NCI-H1105 treated with DMSO at 0.1 percent for 48 hours (cell line): Measurements from ENCODE around the gene CFAP53.
A peak's percentile ranks its signal among the peaks of the same experiment; 100 is the strongest.
"Not testable (repeated sequence)": the region's sequence is repeated elsewhere in the genome, so short reads cannot be mapped to it uniquely, and the experiment has no call there.

Experiments
- DNase-seq: peaks from one replicate; lab custom pipeline; 2025; lab: John Stamatoyannopoulos, UW

CFAP53 gene, protein sequence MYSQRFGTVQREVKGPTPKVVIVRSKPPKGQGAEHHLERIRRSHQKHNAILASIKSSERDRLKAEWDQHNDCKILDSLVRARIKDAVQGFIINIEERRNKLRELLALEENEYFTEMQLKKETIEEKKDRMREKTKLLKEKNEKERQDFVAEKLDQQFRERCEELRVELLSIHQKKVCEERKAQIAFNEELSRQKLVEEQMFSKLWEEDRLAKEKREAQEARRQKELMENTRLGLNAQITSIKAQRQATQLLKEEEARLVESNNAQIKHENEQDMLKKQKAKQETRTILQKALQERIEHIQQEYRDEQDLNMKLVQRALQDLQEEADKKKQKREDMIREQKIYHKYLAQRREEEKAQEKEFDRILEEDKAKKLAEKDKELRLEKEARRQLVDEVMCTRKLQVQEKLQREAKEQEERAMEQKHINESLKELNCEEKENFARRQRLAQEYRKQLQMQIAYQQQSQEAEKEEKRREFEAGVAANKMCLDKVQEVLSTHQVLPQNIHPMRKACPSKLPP

DNA sequence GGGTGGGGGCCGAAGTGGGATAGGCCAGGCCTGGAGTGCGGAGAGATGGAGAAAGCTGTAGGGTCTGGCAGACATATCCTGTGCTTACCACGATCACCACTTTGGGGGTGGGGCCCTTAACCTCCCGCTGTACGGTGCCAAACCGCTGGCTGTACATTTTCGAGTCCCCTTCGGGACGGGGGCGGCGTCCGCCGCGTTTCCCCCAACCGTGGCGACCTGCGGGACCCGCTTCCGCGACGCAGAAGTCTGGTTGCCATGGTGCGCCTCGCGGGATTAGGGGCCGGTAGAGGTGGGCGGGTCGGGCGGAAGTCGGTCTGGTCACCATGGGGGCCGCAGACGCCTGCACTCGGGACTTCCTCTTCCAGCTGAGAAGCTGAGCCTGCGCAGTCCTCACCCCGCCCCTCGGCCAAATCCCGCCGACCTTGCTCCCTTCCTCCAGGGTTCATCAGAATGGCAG, at the start of gene CFAP53:
Gene CFAP53 (minus strand): TSS at position 248 of the 457 bp plus-strand sequence. CDS start 91 bp downstream, at position 157.
- peak; percentile 91 for DNase-seq

DNA sequence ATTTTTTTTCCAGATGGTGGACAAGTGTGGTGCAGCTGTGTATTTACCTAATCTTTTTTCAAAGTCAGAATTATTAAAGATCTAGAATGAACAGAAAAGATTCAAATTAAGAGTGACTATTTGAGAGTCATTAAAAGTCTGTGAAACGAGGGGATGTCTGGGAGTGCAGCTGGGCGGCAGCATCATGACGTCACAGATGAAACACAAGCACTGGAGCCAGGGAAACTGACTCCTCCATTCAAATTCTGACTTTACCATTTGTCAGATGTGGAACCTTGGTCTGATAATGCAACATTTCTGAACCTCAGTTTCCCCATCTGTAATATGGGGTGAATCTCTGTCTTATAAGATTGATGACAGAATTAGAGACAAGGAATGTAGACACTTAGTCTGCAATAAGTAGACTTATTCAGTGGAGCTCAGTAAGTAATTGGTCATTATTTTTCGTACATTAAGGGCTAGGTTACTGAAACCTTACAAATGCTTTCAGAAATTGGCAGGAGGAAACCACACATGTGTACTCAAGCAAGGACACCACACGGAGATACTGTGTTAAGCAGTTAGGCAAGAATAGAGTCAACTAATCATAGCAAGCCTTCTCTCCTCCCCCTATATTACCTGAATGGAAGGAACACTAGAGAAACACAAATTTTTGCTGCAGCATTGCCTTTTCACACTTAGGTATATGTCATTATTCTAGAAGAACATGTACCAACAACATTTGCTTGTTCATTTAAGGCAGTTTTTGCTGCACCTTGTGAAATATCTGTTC, 49.0 kb upstream of the CFAP53 start:
- DNase-seq, result no peak

DNA sequence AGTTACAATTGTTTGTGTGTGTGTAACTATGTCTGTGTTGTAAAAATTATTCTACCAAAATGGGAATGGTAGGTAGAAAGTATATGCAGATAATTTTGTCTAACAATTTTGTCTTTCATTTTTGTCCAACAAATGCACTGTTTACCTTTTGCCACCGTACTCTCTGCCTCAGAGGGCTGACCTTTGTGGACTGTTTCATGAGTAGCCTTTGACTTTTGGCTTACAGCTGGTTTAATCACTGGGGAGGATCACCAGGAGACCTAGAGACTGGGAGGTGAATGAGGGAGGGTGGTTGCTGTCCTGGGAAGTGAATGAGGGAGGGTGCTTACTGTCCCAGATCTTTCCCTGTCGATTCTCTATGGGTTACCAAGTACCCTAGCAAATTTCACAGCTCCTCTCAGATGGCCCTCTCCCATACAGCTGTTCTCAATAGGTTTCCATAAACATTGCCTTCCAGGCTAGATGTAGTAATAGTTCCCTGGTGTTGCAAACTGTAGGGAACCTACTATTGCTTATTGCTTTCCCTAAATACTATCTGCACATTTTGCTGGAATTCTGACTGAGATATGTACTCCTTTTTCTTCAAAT, 47.7 kb upstream of the CFAP53 start:
- no peak for DNase-seq

DNA sequence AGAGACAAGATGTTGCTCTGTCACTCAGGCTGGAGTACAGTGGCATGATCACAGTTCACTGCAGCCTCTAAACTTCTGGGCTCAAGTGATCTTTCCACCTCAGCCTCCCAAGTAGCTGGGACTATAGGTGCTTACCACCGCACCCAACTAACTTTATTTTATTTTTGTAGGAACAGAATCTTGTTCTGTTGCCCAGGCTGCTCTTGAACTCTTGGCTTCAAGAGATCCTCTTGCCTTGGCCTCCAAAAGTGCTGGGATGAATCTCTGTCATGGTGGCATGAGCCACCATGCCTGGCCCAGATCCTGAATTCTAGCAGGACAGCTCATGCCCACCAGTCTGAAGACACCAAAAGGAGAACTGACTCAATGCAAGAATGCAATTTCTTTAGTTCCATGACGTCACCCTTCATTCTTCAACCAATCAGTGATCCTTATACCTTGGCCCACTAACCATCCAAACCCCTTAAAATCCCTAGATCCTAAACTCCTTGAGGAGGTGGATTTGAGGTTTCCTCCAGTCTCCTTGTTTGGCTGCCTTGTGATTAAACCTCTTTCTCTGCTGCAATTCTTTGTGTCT, 46.8 kb upstream of the CFAP53 start:
- no peak for DNase-seq

DNA sequence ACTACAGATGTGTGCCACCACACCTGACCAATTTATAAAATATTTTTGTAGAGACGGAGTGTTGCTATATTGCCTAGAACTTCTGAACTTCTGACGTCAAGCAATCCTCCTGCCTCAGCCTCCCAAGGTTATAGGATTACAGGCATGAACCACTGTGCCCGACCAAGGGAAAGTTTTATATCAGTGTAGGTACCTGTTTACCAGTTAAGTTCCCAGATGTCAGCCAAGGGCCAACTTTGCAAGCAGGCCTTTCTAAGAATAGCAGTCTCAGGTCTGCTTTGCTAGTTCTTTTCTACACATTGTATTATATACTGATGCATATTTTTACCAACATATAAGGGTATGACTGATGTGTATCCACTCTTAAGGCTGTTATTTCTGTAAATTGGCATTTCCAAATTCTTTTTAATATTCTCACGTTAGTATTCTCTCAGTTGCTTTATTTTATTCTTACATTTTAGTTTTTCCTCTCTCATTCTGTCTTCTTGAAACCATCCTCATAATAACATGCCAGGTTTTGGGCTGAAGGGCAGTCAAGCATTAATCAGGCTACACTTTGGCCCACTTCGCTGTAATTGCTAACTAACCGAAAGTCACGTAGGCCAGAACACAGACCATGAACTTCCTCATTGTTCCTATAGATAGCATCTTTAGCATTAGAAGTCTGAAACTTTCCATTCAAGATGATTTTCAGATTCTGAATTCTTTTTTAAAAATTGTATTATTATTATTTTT, 46.2 kb upstream of the CFAP53 start:
- DNase-seq, result no peak

DNA sequence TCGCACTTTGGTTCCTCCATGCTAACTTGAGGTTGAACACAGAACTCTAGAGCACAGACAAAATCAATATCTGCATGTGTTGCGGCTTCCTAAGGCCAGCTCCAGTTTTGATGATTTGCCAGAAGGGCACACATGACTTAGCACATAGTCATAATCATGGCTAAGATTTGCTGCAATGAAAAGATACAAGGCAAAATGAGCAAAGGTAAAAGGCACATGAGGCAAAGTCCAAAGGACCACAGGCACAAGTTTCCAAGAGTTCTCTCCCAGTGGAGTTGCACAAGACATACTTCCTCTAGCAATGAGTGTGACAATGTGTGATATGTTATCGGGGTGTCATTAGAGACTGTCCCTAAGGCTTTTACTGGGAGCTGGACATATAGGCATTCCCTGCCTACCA, 45.4 kb upstream of the CFAP53 start:
- no peak for DNase-seq

DNA sequence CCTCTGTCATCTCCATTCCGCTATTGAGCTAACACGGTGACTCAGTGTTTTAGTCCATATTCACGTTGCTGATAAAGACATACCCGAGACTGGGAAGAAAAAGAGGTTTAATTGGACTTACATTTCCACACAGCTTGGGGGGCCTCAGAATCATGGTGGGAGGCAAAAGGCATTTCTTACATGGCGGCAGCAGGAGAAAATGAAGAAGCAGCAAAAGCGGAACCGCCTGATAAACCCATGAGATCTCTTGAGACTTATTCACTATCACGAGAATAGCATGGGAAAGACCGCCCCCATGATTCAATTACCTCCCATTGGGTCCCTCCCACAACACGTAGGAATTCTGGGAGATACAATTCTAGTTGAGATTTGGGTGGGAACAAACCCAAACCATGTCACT, 43.8 kb upstream of the CFAP53 start:
- no peak for DNase-seq

DNA sequence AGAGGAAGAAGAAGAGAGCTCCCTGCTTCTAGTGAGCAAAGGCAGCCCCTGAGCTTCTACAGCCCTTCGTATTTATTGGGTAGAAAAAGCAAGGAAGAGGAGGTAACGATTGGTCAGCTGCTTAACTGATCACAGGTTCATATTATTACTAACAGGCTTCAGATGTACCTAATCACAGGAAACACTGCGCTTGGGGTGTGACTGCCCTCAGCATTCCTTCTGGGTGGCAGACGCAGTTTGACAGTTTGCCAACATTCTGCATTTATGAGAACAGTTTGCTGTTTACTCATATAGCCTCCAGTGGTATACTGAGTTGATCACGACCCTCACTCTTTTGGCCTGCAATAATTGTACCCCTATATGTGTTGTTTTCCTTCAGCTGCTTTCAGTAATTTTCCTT, 42.6 kb upstream of the CFAP53 start:
- not testable (repeated sequence) for DNase-seq

DNA sequence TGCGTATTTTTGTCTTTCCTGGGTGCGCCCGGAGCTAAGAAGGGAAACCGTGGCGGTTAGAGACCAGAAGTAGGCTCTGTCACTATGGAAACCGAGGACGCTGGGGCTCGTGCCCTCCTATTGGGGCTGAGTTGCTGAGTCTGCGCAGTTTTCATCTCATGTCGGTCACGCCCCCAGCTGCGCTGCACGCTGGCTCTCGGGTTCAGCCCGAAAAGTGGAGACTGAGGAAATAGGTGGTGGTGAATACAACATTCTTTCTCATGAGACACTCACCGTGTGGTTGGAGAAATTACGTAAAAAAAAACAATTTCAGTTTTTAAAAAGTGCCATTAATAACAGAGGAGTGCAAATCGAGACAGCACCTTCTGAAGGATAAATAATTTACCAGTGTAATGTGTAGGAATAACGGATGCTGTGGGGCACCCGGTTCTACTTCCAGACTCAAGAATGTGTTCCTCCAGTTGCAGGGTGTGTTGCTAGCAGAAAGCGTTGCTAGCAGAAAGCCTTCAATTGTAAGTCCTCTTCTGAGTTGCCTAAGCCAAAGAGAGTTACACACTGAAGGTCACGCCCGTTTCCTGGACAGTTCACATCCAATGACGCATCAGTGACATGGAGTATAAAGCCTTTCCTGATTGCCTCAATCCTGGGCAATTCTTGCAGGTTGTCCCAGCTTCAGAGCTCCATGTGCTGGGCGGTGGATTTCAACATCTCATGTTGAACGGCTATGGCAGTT, 41.6 kb upstream of the CFAP53 start:
- peak; percentile 93 for DNase-seq

DNA sequence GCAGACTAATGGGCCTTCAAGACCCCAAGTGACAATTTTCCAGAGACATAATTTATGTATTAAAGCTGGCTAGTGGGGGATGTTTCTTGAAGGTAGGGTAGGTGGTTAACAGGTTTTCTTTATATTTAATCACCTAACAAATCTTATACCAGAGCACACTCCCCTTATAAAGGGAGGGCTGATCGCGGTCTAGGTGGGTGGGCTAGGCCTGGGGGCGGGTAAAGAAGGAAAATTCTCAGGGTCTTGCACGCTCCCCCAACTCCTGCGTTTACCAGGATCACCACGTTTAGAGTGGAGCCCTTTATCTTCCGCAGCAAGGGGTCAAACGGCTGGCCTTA, 41.1 kb upstream of the CFAP53 start:
- no peak for DNase-seq

DNA sequence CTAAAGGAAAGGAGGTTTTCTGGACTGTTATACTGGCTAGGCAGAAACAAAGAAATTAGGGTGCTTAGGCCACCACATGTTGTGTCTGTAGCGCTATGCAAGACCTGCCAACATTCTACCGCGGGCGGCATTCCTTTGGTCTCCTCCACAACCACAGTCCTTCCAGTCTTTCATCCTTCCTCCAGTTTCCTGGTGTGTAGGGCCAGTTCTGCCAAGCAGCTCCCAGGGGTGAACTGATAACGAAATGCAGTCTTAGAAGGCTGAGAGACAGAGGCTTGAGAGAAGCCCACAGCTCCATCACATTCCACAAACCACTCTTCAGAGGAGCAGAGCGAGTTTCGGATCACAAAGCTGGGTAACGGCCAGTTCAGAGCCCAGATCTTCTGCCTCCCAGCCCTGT, 40.6 kb upstream of the CFAP53 start:
- DNase-seq, result no peak

DNA sequence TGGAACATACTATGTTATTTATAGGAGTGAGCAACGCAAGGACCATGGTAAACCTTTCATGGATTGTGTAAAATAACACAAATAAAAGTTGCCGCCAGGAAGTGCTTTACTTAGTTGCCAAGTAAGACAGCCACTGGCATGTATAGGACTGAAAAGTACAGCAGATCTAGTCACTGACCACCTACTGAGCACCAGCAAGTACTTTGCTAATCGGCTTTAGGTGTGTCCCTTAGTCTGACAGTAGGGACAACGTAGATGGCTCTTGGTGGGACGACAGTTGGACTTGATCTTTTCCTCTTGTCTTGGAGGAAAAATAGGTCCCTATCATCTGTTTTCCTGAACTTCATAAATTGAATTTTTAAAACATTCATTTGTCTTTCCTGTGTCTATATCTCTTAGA, 34.8 kb upstream of the CFAP53 start:
- no peak for DNase-seq

DNA sequence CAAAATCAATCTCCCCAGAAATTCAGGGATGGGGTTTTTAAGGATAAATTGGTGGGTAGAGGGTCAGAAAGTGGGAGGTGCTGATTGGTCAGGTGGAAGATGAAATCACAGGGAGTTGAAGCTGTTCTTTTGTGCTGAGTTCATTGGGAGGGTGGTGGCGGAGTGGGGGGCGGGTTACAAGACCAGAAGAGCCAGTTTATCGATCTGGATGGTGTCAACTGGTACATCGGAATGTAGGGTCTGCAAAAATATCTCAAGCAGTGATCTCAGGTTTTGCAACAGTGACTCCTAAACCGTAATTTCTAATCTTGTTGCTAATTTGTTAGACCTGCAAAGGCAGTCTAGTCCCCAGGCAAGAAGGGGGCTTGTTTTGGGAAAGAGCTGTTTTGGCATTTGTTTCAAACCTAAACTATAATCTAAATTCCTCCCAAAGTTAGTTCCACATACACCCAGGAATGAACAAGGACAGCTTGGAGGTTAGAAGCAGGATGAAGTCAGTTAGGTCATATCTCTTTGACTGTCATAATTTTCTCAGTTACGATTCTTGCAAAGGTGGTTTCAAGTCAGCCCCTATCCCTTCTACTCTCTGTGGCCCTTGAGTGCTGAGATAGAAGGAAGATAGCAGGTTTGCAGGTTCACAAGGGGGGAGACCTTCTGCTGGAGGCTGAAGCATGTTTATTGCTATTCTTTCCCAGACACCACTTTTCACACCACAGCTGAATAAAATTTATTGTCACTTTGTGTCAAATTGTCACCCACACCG, 33.5 kb upstream of the CFAP53 start:
- no peak for DNase-seq

DNA sequence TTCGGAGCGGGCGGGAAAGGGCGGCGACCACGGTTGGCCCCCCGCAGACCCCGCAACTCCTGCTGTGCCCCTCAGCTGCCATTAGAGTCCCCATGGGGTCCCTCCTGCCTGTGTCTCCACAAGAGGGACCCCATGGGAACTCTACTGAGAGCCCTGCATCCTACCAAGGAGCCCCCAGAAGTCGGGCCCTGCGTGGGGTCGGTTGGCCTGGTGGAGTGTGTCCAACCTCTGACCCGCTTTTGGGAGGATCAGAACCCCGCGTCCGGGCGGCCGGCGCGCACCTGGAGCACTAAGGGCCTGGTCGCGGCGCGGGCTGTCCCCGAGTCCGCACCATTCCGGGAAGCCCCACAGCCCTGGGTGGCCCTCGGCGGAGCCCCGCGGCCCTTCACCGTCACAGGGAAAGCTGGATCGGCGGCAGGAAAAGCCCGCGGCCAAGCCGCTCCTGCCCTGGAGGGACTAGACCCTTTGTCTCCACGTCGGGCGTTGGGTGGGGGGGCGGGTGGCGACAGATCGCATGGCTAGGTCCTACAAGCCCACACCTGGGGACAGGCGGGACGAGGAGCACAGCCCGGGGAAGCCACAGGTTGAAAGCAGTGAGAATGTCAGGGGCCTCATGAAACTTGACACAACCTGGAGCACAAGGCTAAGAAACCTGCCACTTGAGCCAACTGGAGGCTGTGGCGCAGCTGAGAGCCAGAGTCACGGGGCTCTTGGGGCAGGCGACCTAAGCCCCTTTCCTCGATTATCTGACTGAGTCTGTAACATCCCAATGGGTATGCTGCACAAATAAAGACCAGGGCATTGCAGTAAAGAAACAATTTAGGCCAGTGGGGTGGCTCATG, 32.4 kb upstream of the CFAP53 start:
- no peak for DNase-seq

DNA sequence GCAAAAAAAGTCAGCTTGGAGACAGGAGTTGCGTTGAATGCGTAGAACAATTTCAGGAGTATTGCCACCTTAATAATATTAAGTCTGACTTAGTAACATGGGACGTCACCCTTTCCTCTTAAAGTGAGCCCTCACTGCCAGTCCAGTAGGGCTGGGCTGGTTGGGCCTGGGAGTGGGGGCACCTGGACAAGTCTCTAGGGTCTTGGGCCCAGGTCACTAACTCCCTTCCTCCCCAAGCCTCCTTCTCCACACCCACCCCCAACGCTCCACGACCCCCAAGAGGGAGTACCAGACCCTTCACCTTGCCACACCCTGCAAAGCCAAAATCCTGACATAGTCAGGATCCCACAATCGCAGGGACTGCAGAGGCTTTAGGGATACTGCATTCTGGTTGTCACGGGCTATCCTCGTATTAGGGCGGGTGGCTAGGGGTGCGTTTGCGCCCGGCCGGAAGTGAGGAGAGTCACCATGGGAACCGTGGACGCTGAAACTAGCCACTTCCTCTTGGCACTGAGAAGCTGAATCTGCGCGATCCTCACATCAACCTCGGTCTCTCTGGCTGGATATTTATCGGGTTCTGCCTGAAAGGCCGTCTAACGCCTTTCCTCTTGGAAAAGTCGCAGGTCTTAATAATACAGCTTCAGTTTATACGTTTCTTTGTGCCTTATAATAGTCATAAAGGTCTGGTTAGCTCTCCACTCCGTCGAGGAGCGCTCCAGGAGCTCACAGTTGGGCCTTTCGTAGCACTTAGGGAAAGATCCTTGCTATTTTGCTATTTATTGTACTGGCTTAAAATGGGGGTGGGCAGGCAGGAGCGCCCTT, 31.5 kb upstream of the CFAP53 start:
- peak; percentile 72 for DNase-seq

DNA sequence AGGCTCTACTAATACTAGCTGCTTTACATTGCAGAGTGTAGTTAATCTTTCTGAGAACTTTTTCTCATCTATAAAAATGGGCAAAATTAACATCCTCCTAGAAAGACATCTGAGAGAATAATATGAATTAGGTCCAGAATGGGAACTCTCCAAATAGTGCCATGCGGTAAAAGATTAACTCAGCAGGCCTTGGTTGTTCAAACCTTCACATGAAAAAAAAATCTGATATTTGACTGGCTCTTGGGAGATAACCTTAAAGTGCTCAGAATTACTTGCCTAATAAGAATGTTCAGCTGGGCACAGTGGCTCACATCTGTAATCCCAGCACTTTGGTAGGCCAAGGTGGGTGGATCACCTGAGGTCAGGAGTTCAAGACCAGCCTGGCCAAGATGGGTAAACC, 26.7 kb upstream of the CFAP53 start:
- DNase-seq, result no peak

DNA sequence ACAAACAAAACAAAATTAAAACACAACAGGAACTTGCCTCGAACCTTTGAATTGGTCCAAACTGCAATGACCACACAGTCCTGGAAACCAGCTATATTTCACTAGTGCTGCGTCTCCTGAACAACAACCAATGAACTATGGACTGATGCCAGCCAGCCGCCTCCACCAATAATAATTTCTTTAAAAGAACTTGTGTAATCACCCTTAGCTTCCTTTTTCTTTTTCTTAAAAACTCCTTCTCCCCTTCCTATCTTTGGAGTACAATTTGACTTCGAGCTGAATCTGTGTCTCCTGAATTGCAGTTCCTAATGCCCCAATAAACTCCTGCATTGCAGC, 22.8 kb upstream of the CFAP53 start:
- no peak for DNase-seq

DNA sequence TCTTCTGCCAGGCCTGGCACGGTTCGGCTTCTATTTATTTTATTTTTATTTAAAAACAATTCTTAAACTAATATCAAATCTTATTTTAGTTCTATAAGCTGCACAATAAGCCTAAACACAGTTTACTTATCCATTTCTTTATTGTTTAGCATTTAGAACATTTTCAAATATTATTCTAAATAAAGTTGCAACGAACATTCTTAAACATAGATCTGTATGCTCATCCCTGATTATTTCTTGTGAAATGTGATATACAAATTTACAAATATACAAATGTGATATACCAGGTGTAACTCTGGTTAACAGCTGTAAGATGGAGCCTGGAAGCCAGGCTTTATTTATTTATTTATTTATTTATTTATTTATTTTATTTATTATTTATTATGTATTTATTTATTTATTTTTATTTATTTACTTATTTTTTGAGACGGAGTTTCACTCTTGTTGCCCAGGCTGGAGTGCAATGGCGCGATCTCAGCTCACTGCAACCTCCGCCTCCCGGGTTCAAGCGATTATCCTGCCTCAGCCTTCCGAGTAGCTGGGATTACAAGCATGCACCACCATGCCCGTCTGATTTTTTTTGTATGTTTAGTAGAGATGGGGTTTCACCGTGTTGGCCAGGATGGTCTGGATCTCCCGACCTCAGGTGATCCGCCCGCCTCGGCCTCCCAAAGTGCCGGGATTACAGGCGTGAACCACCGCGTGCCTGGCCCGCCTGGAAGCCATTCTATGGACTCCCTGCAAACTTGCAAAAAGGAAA, 22.2 kb upstream of the CFAP53 start:
- peak; percentile 35 for DNase-seq
